Erythroblast (primary cell): Measurements from ENCODE around the gene IL12RB1.

Experiments used
- DNase-seq, 2 experiments: peaks; one replicate each; lab custom pipeline; 2025; lab: John Stamatoyannopoulos, UW
- GATA1 ChIP-seq: IDR thresholded peaks from 2 replicates; pipeline ENCODE4 v1.6.1; 2011; ENCODE audit warnings: low read depth, mild to moderate bottlenecking, control low read depth, low read length, moderate library complexity
- POLR2A ChIP-seq: IDR thresholded peaks from 2 replicates; pipeline ENCODE4 v1.6.1; 2011; ENCODE audit warnings: mild to moderate bottlenecking, low read length

IL12RB1 gene

GRCh38 chr19:18119717-18120105 lies 33.0 kb upstream of the IL12RB1 start:
- DNase-seq, result no peak

GRCh38 chr19:18119013-18119716 lies 32.4 kb upstream of the IL12RB1 start:
- TF ChIP-seq POLR2A (no peak), GATA1 (no peak)
- DNase-seq, result no peak

More at GRCh38 chr19:18119717-18120105, 33.0 kb upstream of the IL12RB1 start:
- TF ChIP-seq GATA1 (no peak), POLR2A (no peak)

- DNase-seq, result no peak
- TF ChIP-seq GATA1 (no peak), POLR2A (no peak)
These were observed 31.8 kb upstream of the IL12RB1 start for GRCh38 chr19:18118420-18119012.

- TF ChIP-seq POLR2A, result no peak
- TF ChIP-seq GATA1, result no peak
- peak; percentile 95 to 99 for DNase-seq
These were observed 31.1 kb upstream of the IL12RB1 start for GRCh38 chr19:18117692-18118378.

- TF ChIP-seq POLR2A, result no peak
- TF ChIP-seq GATA1, result no peak
- no peak for DNase-seq
These were observed 30.6 kb upstream of the IL12RB1 start for GRCh38 chr19:18117364-18117691.

- TF ChIP-seq POLR2A (no peak), GATA1 (no peak)
- DNase-seq, result no peak
These were observed 27.7 kb upstream of the IL12RB1 start for GRCh38 chr19:18114483-18114882.

- no peak for DNase-seq
These were observed 27.1 kb upstream of the IL12RB1 start for GRCh38 chr19:18113827-18114226.

GRCh38 chr19:18112989-18113478 lies 26.3 kb upstream of the IL12RB1 start:
- no peak for TF ChIP-seq POLR2A
- no peak for TF ChIP-seq GATA1
- DNase-seq, result peak; percentile 80 to 92

More at GRCh38 chr19:18113827-18114226, 27.1 kb upstream of the IL12RB1 start:
- TF ChIP-seq POLR2A, result no peak
- TF ChIP-seq GATA1, result no peak

DNA sequence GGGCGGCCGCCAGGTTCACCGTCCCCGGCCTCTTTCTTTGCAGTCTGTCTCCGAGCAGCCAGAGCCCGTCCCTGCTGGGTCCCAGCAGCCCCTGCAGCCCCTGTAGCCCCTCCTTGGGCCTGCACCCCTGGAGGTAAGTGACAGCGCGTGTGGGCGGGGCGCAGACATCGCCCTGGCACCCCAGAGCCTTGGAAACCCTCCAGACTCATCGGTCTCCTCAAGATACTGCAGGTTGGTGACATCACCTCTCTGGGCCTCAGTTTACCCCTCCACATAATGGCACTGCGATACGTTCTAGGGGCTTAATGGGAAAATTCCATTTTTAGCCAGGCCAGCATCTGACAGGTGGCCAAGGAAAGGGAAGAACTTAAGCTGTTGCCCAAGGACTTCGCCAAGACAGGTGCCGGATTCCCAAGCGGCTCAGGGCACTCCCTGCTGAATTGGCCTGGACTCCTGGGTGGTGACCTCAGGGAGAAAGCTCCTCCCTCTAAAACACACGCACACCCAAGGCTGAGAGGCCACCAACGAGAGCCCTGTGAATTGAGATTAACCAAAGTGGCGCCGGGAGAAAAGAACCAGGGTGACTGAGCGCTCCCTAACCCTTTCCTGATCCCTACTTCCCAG lies 24.0 kb upstream of the IL12RB1 start:
- peak in 1 of 2 experiments; percentile 57 for DNase-seq
- TF ChIP-seq GATA1 (no peak), POLR2A (no peak)

GRCh38 chr19:18109733-18110608 lies 23.2 kb upstream of the IL12RB1 start:
- peak in 1 of 2 experiments; percentile 69 for DNase-seq
- no peak for TF ChIP-seq POLR2A
- TF ChIP-seq GATA1, result no peak

DNA sequence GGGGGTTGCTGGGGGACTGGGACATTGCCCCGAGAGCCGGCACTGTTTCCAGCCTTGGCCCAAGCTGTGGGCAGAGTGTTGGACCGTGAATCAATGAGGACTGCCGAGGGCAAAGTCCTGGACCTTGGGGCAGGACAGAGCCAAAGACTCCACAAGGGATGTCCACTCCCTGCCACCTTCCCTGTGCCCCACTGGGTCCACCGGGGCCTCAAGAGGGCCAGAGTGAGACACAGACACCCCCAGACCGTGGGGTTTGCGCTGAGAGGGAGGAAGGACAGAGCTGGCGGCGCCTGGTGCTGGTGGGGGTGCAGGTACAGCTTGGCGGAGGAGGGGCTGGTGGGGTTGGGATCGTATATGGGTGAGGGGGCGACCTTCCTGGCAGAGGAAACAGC lies 22.6 kb upstream of the IL12RB1 start:
- TF ChIP-seq GATA1 (no peak), POLR2A (no peak)

GRCh38 chr19:18108897-18109296 lies 22.2 kb upstream of the IL12RB1 start:
- DNase-seq, result no peak
- TF ChIP-seq POLR2A (no peak), GATA1 (no peak)

More for the DNA sequence above, 22.6 kb upstream of the IL12RB1 start:
- DNase-seq, result no peak

DNA sequence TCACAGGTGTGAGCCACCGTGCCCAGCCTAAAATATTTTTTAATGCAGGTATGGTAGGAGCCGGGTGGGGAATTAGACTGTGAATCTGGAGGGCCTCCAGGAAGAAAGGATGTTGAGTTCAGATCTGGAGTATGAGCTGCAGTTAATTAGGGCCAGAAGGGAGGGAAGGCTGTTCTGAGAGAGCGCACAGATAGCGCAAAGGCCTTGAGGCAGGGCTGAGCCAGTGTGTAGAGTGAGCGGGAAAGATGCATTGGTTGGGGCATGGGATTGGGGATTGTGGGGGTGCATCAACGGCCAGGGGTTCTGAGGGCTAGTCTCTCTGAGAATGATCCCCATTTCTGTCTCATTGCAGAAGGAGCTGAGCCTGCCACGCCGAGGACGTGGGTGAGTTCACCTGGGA lies 20.5 kb upstream of the IL12RB1 start:
- no peak for TF ChIP-seq POLR2A
- TF ChIP-seq GATA1, result no peak
- no peak for DNase-seq
